CD4-positive, alpha-beta T cell (primary cell): ENCODE data around the gene HM13. TPM values are rescaled to one million over a fixed set of nuclear protein-coding genes. Genes with fewer than 3 reads are reported as not detected.

ENCODE experiments used
- ATAC-seq: fragments of 200-7000 bp; cut with Tn5 transposase; one replicate; pipeline ENCODE4 v1.10.0; 2022; ENCODE audit warnings: mild to moderate bottlenecking; ENCODE audit not compliant: poor library complexity
- CTCF ChIA-PET: fragments of 350-600 bp; sonication (Branson Sonifier 250); formaldehyde crosslinking; loops from one replicate; lab custom pipeline; 2021; ENCODE audit warnings: antibody characterized with exemption, inconsistent platforms; lab: Charles Lee
- POLR2A ChIA-PET: fragments of 350-600 bp; sonication (Branson Sonifier 250); formaldehyde crosslinking; loops from one replicate; lab custom pipeline; 2021; ENCODE audit warnings: antibody characterized with exemption, inconsistent platforms; lab: Charles Lee
- DNase-seq, 14 experiments: peaks; one replicate each; pipeline ENCODE4 v3.0.0-alpha.2; 2013 to 2020; ENCODE audit warnings: mixed read lengths in 2 of 14
- H3K27ac ChIP-seq, 2 donors: one replicate each; pipeline versions ENCODE4 v1.5.1 to v1.7.0; 2013; ENCODE audit warnings: low read length in 2 of 2, low read depth in 1 of 2, mild to moderate bottlenecking in 1 of 2
- H3K27me3 ChIP-seq, 2 experiments: 1 replicate in 1 of 2; 2 replicates in 1 of 2; pipeline versions ENCODE4 v1.6.1 to v1.7.0; 2013; ENCODE audit warnings: low read length in 2 of 2, control low read depth in 1 of 2, mild to moderate bottlenecking in 1 of 2, moderate library complexity in 1 of 2; ENCODE audit not compliant: insufficient read depth in 2 of 2, control insufficient read depth in 1 of 2
- H3K36me3 ChIP-seq: one replicate; pipeline ENCODE4 v1.6.1; 2013; ENCODE audit warnings: low read length, control low read depth; ENCODE audit not compliant: insufficient read depth
- H3K4me1 ChIP-seq: one replicate; pipeline ENCODE4 v1.6.1; 2013; ENCODE audit warnings: low read length, control low read depth; ENCODE audit not compliant: insufficient read depth
- H3K4me3 ChIP-seq: one replicate; pipeline ENCODE4 v1.5.1; 2013; ENCODE audit warnings: mild to moderate bottlenecking, low read length, moderate library complexity
- H3K9me3 ChIP-seq, 2 experiments: 1 replicate in 1 of 2; 2 replicates in 1 of 2; pipeline versions ENCODE4 v1.6.1 to v1.7.0; 2013; ENCODE audit warnings: low read length in 2 of 2, mild to moderate bottlenecking in 2 of 2, control low read depth in 1 of 2, moderate library complexity in 1 of 2; ENCODE audit not compliant: control insufficient read depth in 1 of 2, insufficient read depth in 1 of 2
- H3K27ac Mint-ChIP-seq: one replicate; pipeline ENCODE4 v1.8.0; 2020; ENCODE audit warnings: mixed read lengths
- H3K27me3 Mint-ChIP-seq: one replicate; pipeline ENCODE4 v1.8.0; 2021; ENCODE audit warnings: mixed read lengths
- H3K36me3 Mint-ChIP-seq: one replicate; pipeline ENCODE4 v1.8.0; 2021; ENCODE audit warnings: low read depth, mixed read lengths
- H3K4me1 Mint-ChIP-seq: one replicate; pipeline ENCODE4 v1.8.0; 2021; ENCODE audit warnings: low read depth, mixed read lengths
- H3K4me3 Mint-ChIP-seq: one replicate; pipeline ENCODE4 v1.8.0; 2020; ENCODE audit warnings: mild to moderate bottlenecking, mixed read lengths
- H3K9me3 Mint-ChIP-seq: one replicate; pipeline ENCODE4 v1.8.0; 2020; ENCODE audit warnings: mixed read lengths
- intact Hi-C, 2 experiments: fragments of 100-400 bp; cut with DNase I in 1 of 2; cut with micrococcal nuclease in 1 of 2; formaldehyde crosslinking; loops; one replicate each; pipeline versions ENCODE4 v1.15.1 to v1.9.0; 2023 to 2025; cut with DNase I, micrococcal nuclease
- total RNA-seq, 174 experiments: library from RNA in 2 of 174; stranded (reverse) in 2 of 174; gene quantifications; one replicate each; pipeline ENCODE4 v1.2.3 and lab custom pipeline; 2021 to 2026
- TF ChIP-seq, protein P1 (sequence below): fragments of 200-600 bp; IDR thresholded peaks from one replicate; pipeline ENCODE4 v1.8.0; 2022; ENCODE audit warnings: antibody characterized with exemption, mild to moderate bottlenecking

The HM13 gene
- total RNA-seq, 2 experiments from 2014 or later = 97.8 to 113 TPM

DNA sequence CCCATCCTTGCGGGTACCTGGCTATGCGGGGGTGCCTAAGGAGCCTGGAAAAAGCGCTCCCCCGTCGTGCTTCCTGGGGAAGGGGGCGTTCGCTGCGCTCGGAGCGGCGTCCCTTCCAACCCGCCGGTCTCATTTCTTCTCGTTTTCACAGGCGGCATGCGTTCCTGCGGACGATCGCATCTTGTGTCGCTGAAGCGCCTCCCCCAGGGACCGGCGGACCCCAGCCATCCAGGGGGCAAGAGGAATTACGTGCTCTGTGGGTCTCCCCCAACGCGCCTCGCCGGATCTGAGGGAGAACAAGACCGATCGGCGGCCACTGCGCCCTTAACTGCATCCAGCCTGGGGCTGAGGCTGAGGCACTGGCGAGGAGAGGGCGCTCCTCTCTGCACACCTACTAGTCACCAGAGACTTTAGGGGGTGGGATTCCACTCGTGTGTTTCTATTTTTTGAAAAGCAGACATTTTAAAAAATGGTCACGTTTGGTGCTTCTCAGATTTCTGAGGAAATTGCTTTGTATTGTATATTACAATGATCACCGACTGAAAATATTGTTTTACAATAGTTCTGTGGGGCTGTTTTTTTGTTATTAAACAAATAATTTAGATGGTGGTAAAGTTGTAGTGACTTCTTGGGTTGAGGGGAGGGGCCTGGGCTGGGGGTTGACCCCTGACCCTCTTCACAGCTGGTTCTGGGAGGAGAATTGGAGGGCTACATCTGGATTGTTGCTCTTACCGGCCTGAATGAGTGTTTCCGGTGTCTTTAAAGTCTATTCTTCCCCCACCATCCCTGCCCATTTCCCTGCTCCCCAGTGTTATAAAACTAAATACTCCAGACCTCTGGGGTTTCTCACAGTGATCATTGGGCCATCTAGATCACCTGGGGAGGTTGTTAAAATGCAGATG is 91.9 kb downstream of the HM13 start:
- DNase-seq (peak in 6 of 14 experiments; percentile 8 to 38 (median 26)), ATAC-seq (no peak)
- Histone ChIP-seq H3K27ac (no peak overlapping the region), H3K36me3 (no peaks in the 10 kb centered on the region), H3K9me3 (peaks cover 0 to 11% of the 10 kb centered on the region in 2 experiments), H3K27me3 (peaks cover 41 to 43% of the 10 kb centered on the region in 2 experiments), H3K4me3 (peak overlapping the region; percentile 68), H3K4me1 (peaks cover 33% of the 10 kb centered on the region)
- Mint-ChIP-seq H3K4me3 (peak overlapping the region; percentile 94), H3K9me3 (no peaks in the 10 kb centered on the region), H3K27me3 (peaks cover 63% of the 10 kb centered on the region), H3K27ac (peak overlapping the region; percentile 17), H3K4me1 (peaks cover 25% of the 10 kb centered on the region), H3K36me3 (peaks cover 5% of the 10 kb centered on the region)
- ChIA-PET POLR2A (interaction anchor here (1.1 to 3.0 kb wide), 5 partner anchors 33 to 118 kb away, joined by 6 to 57 read pairs (median 13); no protein-coding TSS in a partner anchor), CTCF (interaction anchor here (1.0 to 8.9 kb wide), 8 partner anchors 36 to 117 kb away, joined by 3 to 347 read pairs (median 6); partner anchors contain the start of gene HM13)
- intact Hi-C loops = loop anchor here (1.0 to 5.0 kb wide), 2 partner anchors 33 to 116 kb away; partner anchors contain the start of gene BCL2L1 (in 1 of the 2)
- TF ChIP-seq, protein P1, sequence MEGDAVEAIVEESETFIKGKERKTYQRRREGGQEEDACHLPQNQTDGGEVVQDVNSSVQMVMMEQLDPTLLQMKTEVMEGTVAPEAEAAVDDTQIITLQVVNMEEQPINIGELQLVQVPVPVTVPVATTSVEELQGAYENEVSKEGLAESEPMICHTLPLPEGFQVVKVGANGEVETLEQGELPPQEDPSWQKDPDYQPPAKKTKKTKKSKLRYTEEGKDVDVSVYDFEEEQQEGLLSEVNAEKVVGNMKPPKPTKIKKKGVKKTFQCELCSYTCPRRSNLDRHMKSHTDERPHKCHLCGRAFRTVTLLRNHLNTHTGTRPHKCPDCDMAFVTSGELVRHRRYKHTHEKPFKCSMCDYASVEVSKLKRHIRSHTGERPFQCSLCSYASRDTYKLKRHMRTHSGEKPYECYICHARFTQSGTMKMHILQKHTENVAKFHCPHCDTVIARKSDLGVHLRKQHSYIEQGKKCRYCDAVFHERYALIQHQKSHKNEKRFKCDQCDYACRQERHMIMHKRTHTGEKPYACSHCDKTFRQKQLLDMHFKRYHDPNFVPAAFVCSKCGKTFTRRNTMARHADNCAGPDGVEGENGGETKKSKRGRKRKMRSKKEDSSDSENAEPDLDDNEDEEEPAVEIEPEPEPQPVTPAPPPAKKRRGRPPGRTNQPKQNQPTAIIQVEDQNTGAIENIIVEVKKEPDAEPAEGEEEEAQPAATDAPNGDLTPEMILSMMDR = no peak

DNA sequence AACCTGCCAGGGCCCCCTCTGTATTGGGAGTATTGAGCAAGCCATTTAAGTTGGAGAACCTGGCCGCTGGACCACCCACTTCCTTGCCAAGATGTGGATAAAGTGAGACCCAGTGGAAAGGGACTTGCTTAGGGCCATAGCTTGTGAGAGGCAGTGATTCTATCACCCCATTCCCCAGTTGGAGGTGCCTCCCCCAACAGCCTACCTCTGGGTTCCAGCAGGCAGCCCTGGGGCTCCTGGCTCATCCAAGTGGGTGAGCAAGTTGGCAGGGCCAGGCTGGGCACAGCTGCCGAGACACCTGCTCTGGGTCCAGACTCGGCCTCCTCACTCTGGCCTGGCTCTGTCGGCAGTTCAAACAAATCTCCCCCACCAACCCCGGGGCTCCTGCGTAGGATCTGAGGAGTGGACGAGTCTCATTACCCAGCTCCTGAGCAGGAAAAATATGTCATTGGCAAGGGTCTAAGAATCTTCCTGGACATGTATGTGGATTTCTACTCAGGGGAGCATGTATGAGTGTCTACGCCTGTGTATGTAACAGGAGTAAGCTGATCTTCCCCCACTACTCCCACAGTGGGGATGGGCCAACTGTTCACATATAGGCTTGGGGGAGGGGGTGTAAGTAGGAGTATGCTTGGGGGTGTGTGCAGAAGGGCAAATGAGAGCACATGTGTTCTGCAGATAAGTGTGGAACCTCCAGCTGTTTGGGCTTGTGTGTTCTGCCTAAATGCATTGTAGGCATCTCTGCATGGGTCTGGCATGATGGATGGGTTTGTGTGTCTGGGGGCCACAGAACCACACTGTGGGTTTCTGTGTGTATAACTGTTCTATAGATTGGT is 92.8 kb downstream of the HM13 start:
- intact Hi-C loops = loop anchor here in 1 of 2 experiments (5.0 kb wide), 1 partner anchor 115 kb away; the partner anchor contains the start of gene BCL2L1
- Histone ChIP-seq H3K9me3 (peaks cover 0 to 11% of the 10 kb centered on the region in 2 experiments), H3K27me3 (peaks cover 41 to 43% of the 10 kb centered on the region in 2 experiments), H3K27ac (no peak overlapping the region), H3K36me3 (no peaks in the 10 kb centered on the region), H3K4me3 (no peak overlapping the region), H3K4me1 (peaks cover 33% of the 10 kb centered on the region)
- no peak for ATAC-seq
- Mint-ChIP-seq H3K27ac (no peak overlapping the region), H3K4me1 (peaks cover 25% of the 10 kb centered on the region), H3K27me3 (peaks cover 69% of the 10 kb centered on the region), H3K9me3 (no peaks in the 10 kb centered on the region), H3K36me3 (peaks cover 5% of the 10 kb centered on the region), H3K4me3 (peak overlapping the region; percentile 94)
- ChIA-PET POLR2A (interaction anchor here (1.2 kb wide), 1 partner anchor 34 kb away, joined by 4 read pairs; no protein-coding TSS in a partner anchor), CTCF (interaction anchor here (1.1 to 8.9 kb wide), 3 partner anchors 37 to 117 kb away, joined by 3 to 347 read pairs (median 4); no protein-coding TSS in a partner anchor)
- TF ChIP-seq, protein P1 = no peak
- DNase-seq = no peak
